ENCODE results near the gene MAPT.
"Not testable (repeated sequence)": the region's sequence is repeated elsewhere in the genome, so short reads cannot be mapped to it uniquely, and the experiment has no call there.

The MAPT gene

GRCh38 chr17:45930420-45930951, 36.1 kb downstream of the MAPT start:
- 93% methylated on average over 8 of the region's 8 CpGs for WGBS
- peaks cover 12% of the 10 kb centered on the region for H3K9me3 ChIP-seq (ENCODE audit: insufficient read depth, low read depth, low read length)
- no peaks in the 10 kb centered on the region for H3K36me3 ChIP-seq (ENCODE audit: insufficient read depth, low read length)
- no peak overlapping the region for H3K27ac ChIP-seq (ENCODE audit: low read depth, low read length)
- H3K27me3 ChIP-seq (ENCODE audit: insufficient read depth, low read length) = no peaks in the 10 kb centered on the region
- no peak overlapping the region for H3K4me3 ChIP-seq (ENCODE audit: low read length)
- no peaks in the 10 kb centered on the region for H3K4me1 ChIP-seq (ENCODE audit: insufficient read depth, low read length)
- H3K9ac ChIP-seq (ENCODE audit: low read depth, low read length) = no peak overlapping the region

- Histone ChIP-seq H3K4me1 (ENCODE audit: insufficient read depth, low read length) (no peaks in the 10 kb centered on the region), H3K9me3 (ENCODE audit: insufficient read depth, low read depth, low read length) (peaks cover 12% of the 10 kb centered on the region), H3K36me3 (ENCODE audit: insufficient read depth, low read length) (no peaks in the 10 kb centered on the region), H3K9ac (ENCODE audit: low read depth, low read length) (no peak overlapping the region), H3K27ac (ENCODE audit: low read depth, low read length) (no peak overlapping the region), H3K27me3 (ENCODE audit: insufficient read depth, low read length) (no peaks in the 10 kb centered on the region), H3K4me3 (ENCODE audit: low read length) (no peak overlapping the region)
- 98% methylated on average over 2 of the region's 2 CpGs for WGBS
Measured at GRCh38 chr17:45931677-45932076, 37.3 kb downstream of the MAPT start.

- WGBS = 93% methylated on average over 12 of the region's 12 CpGs
- Histone ChIP-seq H3K4me3 (ENCODE audit: low read length) (no peak overlapping the region), H3K9ac (ENCODE audit: low read depth, low read length) (no peak overlapping the region), H3K9me3 (ENCODE audit: insufficient read depth, low read depth, low read length) (no peaks in the 10 kb centered on the region), H3K4me1 (ENCODE audit: insufficient read depth, low read length) (no peaks in the 10 kb centered on the region; the same call in 1 of the 2 replicates), H3K27ac (ENCODE audit: low read depth, low read length) (no peak overlapping the region), H3K27me3 (ENCODE audit: insufficient read depth, low read length) (no peaks in the 10 kb centered on the region), H3K36me3 (ENCODE audit: insufficient read depth, low read length) (no peaks in the 10 kb centered on the region)
Measured at GRCh38 chr17:45934044-45934979, 40.0 kb downstream of the MAPT start.

GRCh38 chr17:45935197-45935709, 40.9 kb downstream of the MAPT start:
- 93% methylated on average over 8 of the region's 8 CpGs for WGBS

GRCh38 chr17:45935710-45936509, 41.6 kb downstream of the MAPT start:
- Histone ChIP-seq H3K36me3 (ENCODE audit: insufficient read depth, low read length) (no peaks in the 10 kb centered on the region), H3K9me3 (ENCODE audit: insufficient read depth, low read depth, low read length) (no peaks in the 10 kb centered on the region), H3K4me3 (ENCODE audit: low read length) (no peak overlapping the region), H3K27me3 (ENCODE audit: insufficient read depth, low read length) (no peaks in the 10 kb centered on the region), H3K27ac (ENCODE audit: low read depth, low read length) (no peak overlapping the region), H3K9ac (ENCODE audit: low read depth, low read length) (no peak overlapping the region), H3K4me1 (ENCODE audit: insufficient read depth, low read length) (no peaks in the 10 kb centered on the region; the same call in 1 of the 2 replicates)
- WGBS = 95% methylated on average over 10 of the region's 10 CpGs

More at GRCh38 chr17:45935197-45935709, 40.9 kb downstream of the MAPT start:
- no peaks in the 10 kb centered on the region for H3K9me3 ChIP-seq (ENCODE audit: insufficient read depth, low read depth, low read length)
- H3K27me3 ChIP-seq (ENCODE audit: insufficient read depth, low read length) = no peaks in the 10 kb centered on the region
- H3K4me3 ChIP-seq (ENCODE audit: low read length) = no peak overlapping the region
- no peaks in the 10 kb centered on the region for H3K36me3 ChIP-seq (ENCODE audit: insufficient read depth, low read length)
- no peak overlapping the region for H3K9ac ChIP-seq (ENCODE audit: low read depth, low read length)
- no peak overlapping the region for H3K27ac ChIP-seq (ENCODE audit: low read depth, low read length)
- H3K4me1 ChIP-seq (ENCODE audit: insufficient read depth, low read length) = no peaks in the 10 kb centered on the region; the same call in 1 of the 2 replicates

- Histone ChIP-seq H3K27me3 (ENCODE audit: insufficient read depth, low read length) (no peaks in the 10 kb centered on the region), H3K9me3 (ENCODE audit: insufficient read depth, low read depth, low read length) (no peaks in the 10 kb centered on the region), H3K36me3 (ENCODE audit: insufficient read depth, low read length) (no peaks in the 10 kb centered on the region), H3K4me3 (ENCODE audit: low read length) (no peak overlapping the region), H3K4me1 (ENCODE audit: insufficient read depth, low read length) (no peaks in the 10 kb centered on the region; the same call in 1 of the 2 replicates), H3K27ac (ENCODE audit: low read depth, low read length) (no peak overlapping the region), H3K9ac (ENCODE audit: low read depth, low read length) (no peak overlapping the region)
- WGBS = 90% methylated on average over 4 of the region's 4 CpGs
Measured at GRCh38 chr17:45936610-45937009, 42.3 kb downstream of the MAPT start.

GRCh38 chr17:45937186-45937585, 42.8 kb downstream of the MAPT start:
- H3K4me1 ChIP-seq (ENCODE audit: insufficient read depth, low read length); H3K27ac ChIP-seq (ENCODE audit: low read depth, low read length); H3K36me3 ChIP-seq (ENCODE audit: insufficient read depth, low read length); H3K27me3 ChIP-seq (ENCODE audit: insufficient read depth, low read length); H3K9ac ChIP-seq (ENCODE audit: low read depth, low read length); H3K4me3 ChIP-seq (ENCODE audit: low read length); H3K9me3 ChIP-seq (ENCODE audit: insufficient read depth, low read depth, low read length): not testable (repeated sequence)

GRCh38 chr17:45939395-45939794, 45.0 kb downstream of the MAPT start:
- Histone ChIP-seq H3K9me3 (ENCODE audit: insufficient read depth, low read depth, low read length) (no peaks in the 10 kb centered on the region), H3K9ac (ENCODE audit: low read depth, low read length) (no peak overlapping the region), H3K4me1 (ENCODE audit: insufficient read depth, low read length) (peaks cover 12% of the 10 kb centered on the region), H3K36me3 (ENCODE audit: insufficient read depth, low read length) (no peaks in the 10 kb centered on the region), H3K4me3 (ENCODE audit: low read length) (no peak overlapping the region), H3K27me3 (ENCODE audit: insufficient read depth, low read length) (no peaks in the 10 kb centered on the region), H3K27ac (ENCODE audit: low read depth, low read length) (no peak overlapping the region)
- WGBS = 70% methylated on average over 5 of the region's 5 CpGs

GRCh38 chr17:45940293-45940692, 45.9 kb downstream of the MAPT start:
- Histone ChIP-seq H3K4me1 (ENCODE audit: insufficient read depth, low read length) (peaks cover 12% of the 10 kb centered on the region), H3K9me3 (ENCODE audit: insufficient read depth, low read depth, low read length) (no peaks in the 10 kb centered on the region), H3K27me3 (ENCODE audit: insufficient read depth, low read length) (no peaks in the 10 kb centered on the region), H3K4me3 (ENCODE audit: low read length) (no peak overlapping the region), H3K9ac (ENCODE audit: low read depth, low read length) (no peak overlapping the region), H3K27ac (ENCODE audit: low read depth, low read length) (no peak overlapping the region), H3K36me3 (ENCODE audit: insufficient read depth, low read length) (no peaks in the 10 kb centered on the region)
- 88% methylated on average over 4 of the region's 4 CpGs for WGBS

- peaks cover 12% of the 10 kb centered on the region for H3K4me1 ChIP-seq (ENCODE audit: insufficient read depth, low read length)
- WGBS = 87% methylated on average over 3 of the region's 3 CpGs
- H3K27ac ChIP-seq (ENCODE audit: low read depth, low read length) = no peak overlapping the region
- H3K9ac ChIP-seq (ENCODE audit: low read depth, low read length) = no peak overlapping the region
- H3K4me3 ChIP-seq (ENCODE audit: low read length) = no peak overlapping the region
- H3K9me3 ChIP-seq (ENCODE audit: insufficient read depth, low read depth, low read length) = no peaks in the 10 kb centered on the region
- H3K36me3 ChIP-seq (ENCODE audit: insufficient read depth, low read length) = no peaks in the 10 kb centered on the region
- no peaks in the 10 kb centered on the region for H3K27me3 ChIP-seq (ENCODE audit: insufficient read depth, low read length)
Measured at GRCh38 chr17:45940826-45941225, 46.5 kb downstream of the MAPT start.

GRCh38 chr17:45941395-45941794, 47.0 kb downstream of the MAPT start:
- peaks cover 12% of the 10 kb centered on the region for H3K4me1 ChIP-seq (ENCODE audit: insufficient read depth, low read length)
- H3K9ac ChIP-seq (ENCODE audit: low read depth, low read length) = no peak overlapping the region
- no peak overlapping the region for H3K4me3 ChIP-seq (ENCODE audit: low read length)
- H3K27me3 ChIP-seq (ENCODE audit: insufficient read depth, low read length) = no peaks in the 10 kb centered on the region
- 68% methylated on average over 2 of the region's 2 CpGs for WGBS
- H3K36me3 ChIP-seq (ENCODE audit: insufficient read depth, low read length) = no peaks in the 10 kb centered on the region
- H3K9me3 ChIP-seq (ENCODE audit: insufficient read depth, low read depth, low read length) = no peaks in the 10 kb centered on the region
- H3K27ac ChIP-seq (ENCODE audit: low read depth, low read length) = no peak overlapping the region

All from HUES64 (cell line).